ENCODE results near the gene C1QB.

Gene C1QB, protein sequence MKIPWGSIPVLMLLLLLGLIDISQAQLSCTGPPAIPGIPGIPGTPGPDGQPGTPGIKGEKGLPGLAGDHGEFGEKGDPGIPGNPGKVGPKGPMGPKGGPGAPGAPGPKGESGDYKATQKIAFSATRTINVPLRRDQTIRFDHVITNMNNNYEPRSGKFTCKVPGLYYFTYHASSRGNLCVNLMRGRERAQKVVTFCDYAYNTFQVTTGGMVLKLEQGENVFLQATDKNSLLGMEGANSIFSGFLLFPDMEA

GRCh38 chr1:22652881-22653316 is at the start of gene C1QB:
TSS of gene C1QB (plus strand) at chr1:22653236. CDS start at chr1:22659463, 6,227 bp downstream.
- no peak for DNase-seq (ENCODE audit: low read depth)
- H3K4me3 ChIP-seq (ENCODE audit: low read length), result no peak within 1 kb of the TSS
- H3K27me3 ChIP-seq (replicated peaks; ENCODE audit: control insufficient read depth, insufficient read depth, low read length), result peaks cover 44% of the 10 kb centered on the region
- H3K4me1 ChIP-seq (ENCODE audit: control insufficient read depth, insufficient read depth, low read length), result peaks cover 4% of the 10 kb centered on the region
- H3K9ac ChIP-seq (ENCODE audit: low read length), result no peak within 1 kb of the TSS
- no peaks in the 10 kb centered on the region for H3K36me3 ChIP-seq (ENCODE audit: control insufficient read depth, insufficient read depth, low read length, severe bottlenecking)
- H3K9me3 ChIP-seq (ENCODE audit: control insufficient read depth, low read length), result no peaks in the 10 kb centered on the region

DNA sequence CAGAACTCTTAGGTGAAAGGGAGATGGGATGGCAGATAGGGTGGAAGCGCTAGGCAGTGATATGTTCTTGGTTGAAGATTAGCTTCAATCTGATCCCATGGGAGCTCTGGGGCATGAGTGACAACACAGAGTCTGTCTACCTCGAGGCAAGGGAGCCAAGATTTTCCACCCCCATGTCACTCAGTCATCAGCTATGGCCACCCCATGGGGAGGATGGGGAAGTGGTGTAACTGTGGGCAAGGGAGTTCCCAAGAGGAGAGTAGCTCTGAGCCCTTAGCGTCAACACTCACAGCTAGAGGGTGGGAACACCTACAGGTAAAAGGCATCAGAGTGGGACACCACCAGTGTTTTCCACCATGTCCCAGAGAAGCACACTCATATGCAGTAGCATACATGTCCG is 46.9 kb upstream of the C1QB start:
- no peak for DNase-seq (ENCODE audit: low read depth)
- H3K9me3 ChIP-seq (ENCODE audit: control insufficient read depth, low read length), result peaks cover 6% of the 10 kb centered on the region
- no peaks in the 10 kb centered on the region for H3K36me3 ChIP-seq (ENCODE audit: control insufficient read depth, insufficient read depth, low read length, severe bottlenecking)
- no peak overlapping the region for H3K4me3 ChIP-seq (ENCODE audit: low read length)
- H3K27me3 ChIP-seq (replicated peaks; ENCODE audit: control insufficient read depth, insufficient read depth, low read length), result peaks cover 74% of the 10 kb centered on the region
- H3K4me1 ChIP-seq (ENCODE audit: control insufficient read depth, insufficient read depth, low read length), result no peaks in the 10 kb centered on the region
- H3K9ac ChIP-seq (ENCODE audit: low read length), result no peak overlapping the region

GRCh38 chr1:22607154-22607553 is 45.9 kb upstream of the C1QB start:
- Histone ChIP-seq H3K9ac (ENCODE audit: low read length) (no peak overlapping the region), H3K4me1 (ENCODE audit: control insufficient read depth, insufficient read depth, low read length) (no peaks in the 10 kb centered on the region), H3K36me3 (ENCODE audit: control insufficient read depth, insufficient read depth, low read length, severe bottlenecking) (no peaks in the 10 kb centered on the region), H3K9me3 (ENCODE audit: control insufficient read depth, low read length) (peaks cover 9% of the 10 kb centered on the region), H3K4me3 (ENCODE audit: low read length) (no peak overlapping the region), H3K27me3 (replicated peaks; ENCODE audit: control insufficient read depth, insufficient read depth, low read length) (peaks cover 81% of the 10 kb centered on the region)
- peak; percentile 18 for DNase-seq (ENCODE audit: low read depth)

- H3K27me3 ChIP-seq (replicated peaks; ENCODE audit: control insufficient read depth, insufficient read depth, low read length), result peaks cover 83% of the 10 kb centered on the region
Measured at GRCh38 chr1:22608361-22608760, 44.7 kb upstream of the C1QB start.

DNA sequence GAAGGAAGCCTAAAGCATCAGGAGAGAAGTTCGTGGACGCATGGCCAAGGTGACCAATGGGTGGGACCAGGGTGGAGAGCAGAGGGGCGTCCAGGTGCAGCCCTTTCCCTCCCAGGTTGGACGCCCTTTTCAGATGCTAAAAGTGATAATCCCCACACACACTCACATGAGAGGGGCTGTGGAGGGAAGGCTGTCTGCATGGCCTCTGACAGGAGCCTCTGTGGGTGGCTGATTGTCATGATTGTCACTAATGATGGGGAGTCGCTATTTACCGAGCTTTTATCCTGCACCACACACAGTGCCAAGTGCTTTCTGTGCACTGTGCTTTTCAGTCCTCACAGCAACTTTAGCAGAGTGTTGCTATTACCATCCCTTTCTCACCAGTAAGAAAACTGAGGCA is 43.7 kb upstream of the C1QB start:
- no peak overlapping the region for H3K9ac ChIP-seq (ENCODE audit: low read length)
- H3K36me3 ChIP-seq (ENCODE audit: control insufficient read depth, insufficient read depth, low read length, severe bottlenecking), result no peaks in the 10 kb centered on the region
- H3K4me1 ChIP-seq (ENCODE audit: control insufficient read depth, insufficient read depth, low read length), result no peaks in the 10 kb centered on the region
- H3K27me3 ChIP-seq (replicated peaks; ENCODE audit: control insufficient read depth, insufficient read depth, low read length), result peaks cover 83% of the 10 kb centered on the region
- peaks cover 9% of the 10 kb centered on the region for H3K9me3 ChIP-seq (ENCODE audit: control insufficient read depth, low read length)
- no peak overlapping the region for H3K4me3 ChIP-seq (ENCODE audit: low read length)
- no peak for DNase-seq (ENCODE audit: low read depth)

More at GRCh38 chr1:22608361-22608760, 44.7 kb upstream of the C1QB start:
- no peak overlapping the region for H3K9ac ChIP-seq (ENCODE audit: low read length)
- H3K9me3 ChIP-seq (ENCODE audit: control insufficient read depth, low read length), result peaks cover 9% of the 10 kb centered on the region
- no peaks in the 10 kb centered on the region for H3K36me3 ChIP-seq (ENCODE audit: control insufficient read depth, insufficient read depth, low read length, severe bottlenecking)
- no peak overlapping the region for H3K4me3 ChIP-seq (ENCODE audit: low read length)
- no peak for DNase-seq (ENCODE audit: low read depth)
- H3K4me1 ChIP-seq (ENCODE audit: control insufficient read depth, insufficient read depth, low read length), result no peaks in the 10 kb centered on the region

- Histone ChIP-seq H3K36me3 (ENCODE audit: control insufficient read depth, insufficient read depth, low read length, severe bottlenecking) (no peaks in the 10 kb centered on the region), H3K4me1 (ENCODE audit: control insufficient read depth, insufficient read depth, low read length) (no peaks in the 10 kb centered on the region), H3K4me3 (ENCODE audit: low read length) (no peak overlapping the region), H3K27me3 (replicated peaks; ENCODE audit: control insufficient read depth, insufficient read depth, low read length) (peaks cover 82% of the 10 kb centered on the region), H3K9me3 (ENCODE audit: control insufficient read depth, low read length) (peaks cover 3% of the 10 kb centered on the region), H3K9ac (ENCODE audit: low read length) (no peak overlapping the region)
- DNase-seq (ENCODE audit: low read depth), result peak; percentile 53
Measured at GRCh38 chr1:22611530-22611947, 41.5 kb upstream of the C1QB start.

- no peak for DNase-seq (ENCODE audit: low read depth)
- peaks cover 84% of the 10 kb centered on the region for H3K27me3 ChIP-seq (replicated peaks; ENCODE audit: control insufficient read depth, insufficient read depth, low read length)
- H3K36me3 ChIP-seq (ENCODE audit: control insufficient read depth, insufficient read depth, low read length, severe bottlenecking), result no peaks in the 10 kb centered on the region
- H3K9ac ChIP-seq (ENCODE audit: low read length), result no peak overlapping the region
- H3K4me3 ChIP-seq (ENCODE audit: low read length), result no peak overlapping the region
- H3K4me1 ChIP-seq (ENCODE audit: control insufficient read depth, insufficient read depth, low read length), result no peaks in the 10 kb centered on the region
- peaks cover 3% of the 10 kb centered on the region for H3K9me3 ChIP-seq (ENCODE audit: control insufficient read depth, low read length)
Measured at GRCh38 chr1:22612671-22613571, 40.1 kb upstream of the C1QB start.

GRCh38 chr1:22613572-22613918 is 39.5 kb upstream of the C1QB start:
- Histone ChIP-seq H3K4me3 (ENCODE audit: low read length) (no peak overlapping the region), H3K4me1 (ENCODE audit: control insufficient read depth, insufficient read depth, low read length) (no peaks in the 10 kb centered on the region), H3K36me3 (ENCODE audit: control insufficient read depth, insufficient read depth, low read length, severe bottlenecking) (no peaks in the 10 kb centered on the region), H3K9ac (ENCODE audit: low read length) (no peak overlapping the region), H3K27me3 (replicated peaks; ENCODE audit: control insufficient read depth, insufficient read depth, low read length) (peaks cover 84% of the 10 kb centered on the region), H3K9me3 (ENCODE audit: control insufficient read depth, low read length) (peaks cover 3% of the 10 kb centered on the region)
- DNase-seq (ENCODE audit: low read depth), result no peak

DNA sequence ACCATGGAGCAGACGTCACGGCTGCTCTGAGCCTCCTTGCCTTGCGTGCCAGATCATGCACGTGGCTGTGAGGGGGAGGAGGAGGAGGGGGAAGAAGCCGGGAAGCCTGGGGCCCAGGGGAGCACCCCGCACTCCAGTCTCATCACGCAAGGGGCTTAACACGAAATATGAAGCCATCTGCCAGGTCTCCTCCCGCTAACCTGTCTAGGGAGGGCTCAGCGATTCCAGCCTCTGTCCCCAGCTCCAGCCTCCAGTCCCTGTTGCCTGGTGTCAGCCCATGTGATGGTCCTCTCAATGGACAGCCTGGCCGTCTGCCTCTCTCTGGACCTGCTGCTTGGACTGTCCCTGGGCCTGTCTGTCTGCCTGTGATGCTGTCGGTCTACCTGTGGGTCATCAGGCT is 39.1 kb upstream of the C1QB start:
- Histone ChIP-seq H3K9me3 (ENCODE audit: control insufficient read depth, low read length) (peaks cover 3% of the 10 kb centered on the region), H3K36me3 (ENCODE audit: control insufficient read depth, insufficient read depth, low read length, severe bottlenecking) (no peaks in the 10 kb centered on the region), H3K27me3 (replicated peaks; ENCODE audit: control insufficient read depth, insufficient read depth, low read length) (peaks cover 88% of the 10 kb centered on the region), H3K4me1 (ENCODE audit: control insufficient read depth, insufficient read depth, low read length) (no peaks in the 10 kb centered on the region), H3K4me3 (ENCODE audit: low read length) (no peak overlapping the region), H3K9ac (ENCODE audit: low read length) (no peak overlapping the region)
- DNase-seq (ENCODE audit: low read depth), result no peak

DNA sequence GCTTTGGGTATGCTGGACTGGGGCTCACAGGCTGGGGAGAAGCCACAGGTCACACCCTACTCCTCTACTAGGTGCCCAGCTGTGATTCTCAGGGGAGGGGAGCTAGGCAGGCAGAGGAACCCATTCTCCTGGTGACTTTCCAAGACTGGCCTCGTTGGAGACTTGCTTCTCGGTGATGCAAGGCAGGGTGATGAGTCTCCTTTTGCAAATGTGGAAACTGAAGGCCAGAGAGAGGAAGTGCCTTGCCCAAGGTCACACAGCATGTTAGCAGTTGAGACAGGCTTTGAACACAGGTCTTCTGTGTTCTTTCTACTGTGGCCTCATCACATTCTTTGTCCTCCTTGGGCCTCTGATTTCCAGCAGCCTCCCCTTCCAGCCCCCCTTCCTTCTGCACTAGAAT is 37.1 kb upstream of the C1QB start:
- H3K9ac ChIP-seq (ENCODE audit: low read length), result no peak overlapping the region
- no peak for DNase-seq (ENCODE audit: low read depth)
- peaks cover 94% of the 10 kb centered on the region for H3K27me3 ChIP-seq (replicated peaks; ENCODE audit: control insufficient read depth, insufficient read depth, low read length)

GRCh38 chr1:22616571-22616970 is 36.5 kb upstream of the C1QB start:
- no peak for DNase-seq (ENCODE audit: low read depth)
- peaks cover 94% of the 10 kb centered on the region for H3K27me3 ChIP-seq (replicated peaks; ENCODE audit: control insufficient read depth, insufficient read depth, low read length)

More for the DNA sequence above, 37.1 kb upstream of the C1QB start:
- H3K4me3 ChIP-seq (ENCODE audit: low read length), result no peak overlapping the region
- no peaks in the 10 kb centered on the region for H3K4me1 ChIP-seq (ENCODE audit: control insufficient read depth, insufficient read depth, low read length)
- no peaks in the 10 kb centered on the region for H3K36me3 ChIP-seq (ENCODE audit: control insufficient read depth, insufficient read depth, low read length, severe bottlenecking)
- peaks cover 3% of the 10 kb centered on the region for H3K9me3 ChIP-seq (ENCODE audit: control insufficient read depth, low read length)

More at GRCh38 chr1:22616571-22616970, 36.5 kb upstream of the C1QB start:
- Histone ChIP-seq H3K36me3 (ENCODE audit: control insufficient read depth, insufficient read depth, low read length, severe bottlenecking) (no peaks in the 10 kb centered on the region), H3K9me3 (ENCODE audit: control insufficient read depth, low read length) (peaks cover 3% of the 10 kb centered on the region), H3K4me3 (ENCODE audit: low read length) (no peak overlapping the region), H3K9ac (ENCODE audit: low read length) (no peak overlapping the region), H3K4me1 (ENCODE audit: control insufficient read depth, insufficient read depth, low read length) (no peaks in the 10 kb centered on the region)

Data from adipocyte (in vitro differentiated cells).